GM12891 (cell line): Measurements from ENCODE around the gene ARHGEF11.

ENCODE experiments used
- DNase-seq: peaks from one replicate; pipeline ENCODE4 v3.0.0; 2011; ENCODE audit warnings: low spot score; ENCODE audit not compliant: insufficient read length
- FAIRE-seq: peaks from 2 replicates; lab custom pipeline; 2011; peaks lifted over from hg19 to GRCh38; lab: Jason Lieb, UNC
- PAX5 ChIP-seq: IDR thresholded peaks from 2 replicates; pipeline ENCODE4 v1.6.1; 2011; ENCODE audit warnings: low read length, moderate library complexity, mild to moderate bottlenecking; ENCODE audit not compliant: insufficient read depth, severe bottlenecking
- POLR2A ChIP-seq: IDR thresholded peaks from 2 replicates; pipeline ENCODE4 v1.6.1; 2011; ENCODE audit warnings: low read depth, low read length, control low read depth
- POLR2AphosphoS5 ChIP-seq: IDR thresholded peaks from 2 replicates; pipeline ENCODE4 v1.6.1; 2011; ENCODE audit warnings: low read depth, low read length, control low read depth
- POU2F2 ChIP-seq: IDR thresholded peaks from 2 replicates; pipeline ENCODE4 v1.6.1; 2011; ENCODE audit warnings: low read depth, mild to moderate bottlenecking, control low read depth, low read length, moderate library complexity
- SPI1 ChIP-seq: IDR thresholded peaks from 2 replicates; pipeline ENCODE4 v1.6.1; 2011; ENCODE audit warnings: low read depth, low read length, control low read depth
- TAF1 ChIP-seq: IDR thresholded peaks from 2 replicates; pipeline ENCODE4 v1.6.1; 2011; ENCODE audit warnings: low read depth, low read length, control low read depth

The ARHGEF11 gene

DNA sequence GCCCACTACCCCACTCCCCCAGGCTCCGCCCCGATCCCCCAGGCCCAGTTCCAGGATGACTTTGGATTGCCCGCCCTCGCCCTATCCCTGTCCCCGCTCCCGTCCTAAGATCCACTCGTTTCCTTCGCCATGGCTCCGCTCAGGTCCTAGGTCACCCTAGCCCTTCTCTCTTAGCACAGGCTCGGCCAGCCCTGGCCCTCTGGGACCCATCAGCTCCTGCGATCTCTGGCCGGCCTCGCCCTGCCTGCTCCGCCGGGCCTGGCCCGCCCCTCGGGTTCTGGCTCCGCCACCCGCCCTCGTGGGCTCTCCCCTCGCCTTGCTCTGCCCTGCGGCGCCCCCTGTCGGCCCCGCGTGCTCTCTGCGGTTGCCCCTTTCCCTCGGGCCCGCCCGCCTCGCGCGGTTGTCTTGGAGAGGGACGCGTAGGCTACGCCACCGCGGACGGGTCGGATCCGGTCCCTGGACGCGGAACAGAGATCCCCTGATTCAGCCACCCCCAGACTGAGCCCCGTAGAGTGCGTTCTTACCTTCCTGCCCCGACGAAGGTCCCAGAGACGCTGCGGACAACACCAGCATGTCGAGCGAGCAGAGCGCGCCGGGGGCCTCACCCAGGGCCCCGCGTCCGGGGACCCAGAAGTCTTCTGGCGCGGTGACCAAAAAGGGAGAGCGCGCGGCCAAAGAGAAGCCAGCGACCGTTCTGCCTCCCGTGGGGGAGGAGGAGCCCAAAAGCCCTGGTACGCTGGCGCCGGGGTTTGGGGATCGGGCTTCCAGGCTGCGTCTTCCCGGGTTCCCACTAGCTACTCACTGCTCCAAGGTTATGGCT, 125.1 kb downstream of the ARHGEF11 start, which contains the start of gene LRRC71:
LRRC71 (plus strand) TSS at position 400 of the 820 bp plus-strand sequence; CDS start at position 572, 172 bp downstream.
- TF ChIP-seq POU2F2: no peak
- TF ChIP-seq POLR2A: no peak
- no peak for TF ChIP-seq POLR2AphosphoS5
- TF ChIP-seq TAF1: no peak
- TF ChIP-seq SPI1: no peak
- TF ChIP-seq PAX5: no peak
- peak; percentile 80 for DNase-seq
- FAIRE-seq: no peak

DNA sequence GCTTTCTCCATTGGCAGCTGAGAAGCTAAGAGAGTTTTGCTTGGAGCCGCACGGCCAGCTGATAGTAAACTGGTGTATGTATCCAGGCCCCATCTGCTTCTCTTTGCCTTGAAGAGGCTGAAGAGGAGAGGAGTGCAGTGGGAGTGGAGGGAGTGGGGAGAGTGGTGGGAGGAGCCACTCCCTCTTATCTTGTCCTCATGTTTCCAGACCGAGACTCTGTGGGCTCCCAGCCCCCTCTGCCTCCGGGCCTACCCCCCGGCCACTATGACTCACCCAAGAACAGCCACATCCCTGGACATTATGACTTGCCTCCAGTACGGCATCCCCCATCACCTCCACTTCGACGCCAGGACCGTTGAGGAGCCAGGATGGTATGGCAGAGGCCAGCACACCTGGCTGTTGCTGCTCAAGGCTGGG, 131.1 kb downstream of the ARHGEF11 start:
- no peak for DNase-seq
- FAIRE-seq: no peak

DNA sequence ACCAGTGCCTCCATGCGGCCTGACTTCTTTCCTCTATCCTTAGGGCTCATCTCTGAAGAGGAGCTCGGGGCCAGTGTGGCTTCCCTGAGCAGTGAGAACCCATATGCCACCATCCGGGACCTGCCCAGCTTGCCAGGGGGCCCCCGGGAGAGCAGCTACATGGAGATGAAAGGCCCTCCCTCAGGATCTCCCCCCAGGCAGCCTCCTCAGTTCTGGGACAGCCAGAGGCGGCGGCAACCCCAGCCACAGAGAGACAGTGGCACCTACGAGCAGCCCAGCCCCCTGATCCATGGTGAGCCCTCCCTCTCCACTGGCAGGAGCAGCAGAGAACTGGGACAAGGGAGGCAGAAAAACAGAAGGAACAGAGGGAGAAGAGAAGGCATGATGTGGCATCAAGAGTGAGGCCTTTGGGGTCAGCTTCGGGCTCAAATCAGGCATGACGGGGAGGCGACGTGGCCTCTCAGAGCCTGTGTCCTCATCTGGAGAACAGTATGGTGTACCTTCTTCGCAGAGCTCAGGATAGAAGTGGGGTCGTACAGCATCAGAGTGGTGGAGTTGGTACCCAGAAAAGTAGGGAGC, 131.6 kb downstream of the ARHGEF11 start:
- FAIRE-seq (no peak), DNase-seq (no peak)
- no peak for TF ChIP-seq SPI1
- TF ChIP-seq POU2F2: no peak
- no peak for TF ChIP-seq POLR2AphosphoS5
- TF ChIP-seq POLR2A: no peak
- no peak for TF ChIP-seq TAF1
- TF ChIP-seq PAX5: no peak

More for the DNA sequence above, 131.1 kb downstream of the ARHGEF11 start:
- TF ChIP-seq POU2F2 (no peak), TAF1 (no peak), PAX5 (no peak)

DNA sequence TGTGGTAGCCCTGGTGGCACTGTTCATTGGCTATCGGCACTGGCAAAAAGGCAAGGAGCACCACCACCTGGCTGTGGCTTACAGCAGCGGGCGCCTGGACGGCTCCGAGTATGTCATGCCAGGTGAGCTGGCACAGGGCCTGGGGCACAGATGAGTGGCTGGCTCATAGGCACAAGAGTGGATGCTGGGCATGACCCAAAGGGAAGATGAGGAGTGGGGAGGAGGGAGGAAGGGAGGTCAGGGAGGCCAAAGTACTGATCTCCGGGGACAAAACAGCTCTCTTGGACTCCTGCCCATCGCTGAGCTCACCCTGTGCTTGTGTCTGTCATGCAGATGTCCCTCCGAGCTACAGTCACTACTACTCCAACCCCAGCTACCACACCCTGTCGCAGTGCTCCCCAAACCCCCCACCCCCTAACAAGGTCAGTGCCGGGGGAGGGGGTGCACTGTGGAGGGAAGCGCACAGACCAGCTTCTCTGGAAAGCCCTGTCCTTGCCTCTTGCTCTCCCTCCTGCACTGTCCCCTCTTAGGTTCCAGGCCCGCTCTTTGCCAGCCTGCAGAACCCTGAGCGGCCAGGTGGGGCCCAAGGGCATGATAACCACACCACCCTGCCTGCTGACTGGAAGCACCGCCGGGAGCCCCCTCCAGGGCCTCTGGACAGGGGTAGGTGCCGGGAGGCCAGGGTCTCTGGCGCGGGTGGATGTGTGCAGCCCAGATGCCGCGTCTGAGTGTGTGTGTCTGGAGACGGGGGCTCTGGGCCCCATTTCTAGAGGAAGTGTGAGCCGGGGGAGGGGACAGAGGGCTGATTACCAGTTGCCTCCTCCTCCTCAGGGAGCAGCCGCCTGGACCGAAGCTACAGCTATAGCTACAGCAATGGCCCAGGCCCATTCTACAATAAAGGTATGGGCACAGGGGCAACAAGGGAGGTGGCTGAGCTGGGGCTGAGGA, 132.4 kb downstream of the ARHGEF11 start:
- FAIRE-seq (no peak), DNase-seq (no peak)
- TF ChIP-seq TAF1 (no peak), POU2F2 (no peak), PAX5 (no peak), POLR2AphosphoS5 (no peak), SPI1 (no peak), POLR2A (no peak)

DNA sequence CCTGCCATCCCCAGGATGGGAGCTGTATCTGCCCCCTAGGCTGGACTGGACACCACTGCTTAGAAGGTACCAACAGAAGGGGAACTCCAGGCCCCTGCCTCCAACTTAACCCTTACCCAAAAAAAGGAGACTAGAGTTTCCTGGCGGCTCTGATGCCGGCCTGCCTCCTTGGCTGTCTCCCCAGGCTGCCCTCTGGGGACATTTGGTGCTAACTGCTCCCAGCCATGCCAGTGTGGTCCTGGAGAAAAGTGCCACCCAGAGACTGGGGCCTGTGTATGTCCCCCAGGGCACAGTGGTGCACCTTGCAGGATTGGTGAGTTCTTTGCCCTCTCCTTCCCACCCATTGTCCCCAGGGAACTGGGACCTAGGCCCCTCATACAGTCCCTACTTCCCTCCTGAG, 133.2 kb downstream of the ARHGEF11 start:
- TF ChIP-seq POU2F2 (no peak), POLR2A (no peak), SPI1 (no peak), POLR2AphosphoS5 (no peak)
- no peak for DNase-seq
- FAIRE-seq: no peak

DNA sequence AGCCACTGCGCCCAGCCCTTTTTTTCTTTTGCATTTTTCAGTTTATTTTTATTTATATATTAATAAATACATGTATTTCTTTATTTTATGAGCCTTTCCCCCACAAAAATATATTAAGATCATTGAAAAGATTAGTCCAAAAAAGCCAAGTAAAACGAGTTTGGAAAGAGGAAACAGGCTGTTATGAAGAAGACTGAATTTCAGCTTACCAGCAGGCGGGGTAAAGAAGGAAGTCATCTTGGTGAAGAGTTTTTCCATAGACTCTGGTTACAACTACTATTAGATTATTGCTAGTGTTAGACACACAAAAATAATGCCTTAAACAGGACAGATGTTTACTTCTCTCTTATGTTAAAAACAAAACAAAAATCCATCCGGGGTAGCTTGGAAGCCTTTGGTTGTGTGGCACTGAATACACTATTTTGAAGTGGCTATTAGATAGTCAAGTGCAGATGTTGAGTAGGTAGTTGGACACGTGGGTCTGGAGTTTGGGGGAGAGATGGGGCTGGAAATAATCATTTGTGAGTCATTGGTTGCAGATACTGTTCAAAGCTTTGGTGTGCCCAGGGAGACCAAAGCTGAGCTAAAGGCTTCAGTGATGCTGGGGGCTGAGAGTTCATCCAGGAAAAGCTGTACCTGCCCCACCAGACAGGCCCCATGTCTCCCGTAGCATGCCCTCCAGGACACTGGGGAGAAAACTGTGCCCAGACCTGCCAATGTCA, 133.8 kb downstream of the ARHGEF11 start:
- FAIRE-seq (no peak), DNase-seq (no peak)
- TF ChIP-seq SPI1: no peak

DNA sequence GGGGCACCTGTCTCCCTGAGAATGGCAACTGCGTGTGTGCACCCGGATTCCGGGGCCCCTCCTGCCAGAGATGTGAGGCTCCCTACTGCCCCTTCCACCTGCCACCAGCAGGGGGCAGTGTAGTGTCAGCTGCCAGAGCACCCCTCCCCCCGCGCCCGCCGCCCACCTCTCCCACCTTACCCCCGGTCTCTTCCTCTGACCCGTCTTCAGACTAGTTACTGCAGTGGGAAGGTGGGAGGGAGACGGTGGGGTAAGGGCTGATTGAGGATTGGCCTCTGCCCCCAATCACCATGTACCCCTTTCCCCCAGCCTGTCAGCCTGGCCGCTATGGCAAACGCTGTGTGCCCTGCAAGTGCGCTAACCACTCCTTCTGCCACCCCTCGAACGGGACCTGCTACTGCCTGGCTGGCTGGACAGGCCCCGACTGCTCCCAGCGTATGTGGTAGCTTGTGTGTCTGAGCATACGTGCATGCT, 135.2 kb downstream of the ARHGEF11 start:
- DNase-seq (peak; percentile 81), FAIRE-seq (peak; percentile 23)
- TF ChIP-seq SPI1 (no peak), POLR2AphosphoS5 (no peak), TAF1 (no peak), PAX5 (no peak), POU2F2 (no peak), POLR2A (no peak)

DNA sequence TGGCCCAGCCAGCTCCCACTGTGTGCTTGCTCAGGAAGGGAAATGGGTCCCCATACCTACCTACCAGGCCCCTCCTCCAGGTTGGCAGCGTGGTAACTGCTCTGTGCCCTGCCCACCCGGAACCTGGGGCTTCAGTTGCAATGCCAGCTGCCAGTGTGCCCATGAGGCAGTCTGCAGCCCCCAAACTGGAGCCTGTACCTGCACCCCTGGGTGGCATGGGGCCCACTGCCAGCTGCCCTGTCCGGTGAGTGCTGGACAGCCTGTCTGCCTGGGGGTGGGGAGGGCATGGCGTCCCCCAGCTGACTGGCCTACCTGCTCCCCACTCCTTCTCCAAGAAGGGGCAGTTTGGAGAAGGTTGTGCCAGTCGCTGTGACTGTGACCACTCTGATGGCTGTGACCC, 135.9 kb downstream of the ARHGEF11 start:
- no peak for FAIRE-seq
- DNase-seq: no peak
- no peak for TF ChIP-seq PAX5
- no peak for TF ChIP-seq SPI1
- TF ChIP-seq POLR2AphosphoS5: no peak
- TF ChIP-seq POU2F2: no peak

DNA sequence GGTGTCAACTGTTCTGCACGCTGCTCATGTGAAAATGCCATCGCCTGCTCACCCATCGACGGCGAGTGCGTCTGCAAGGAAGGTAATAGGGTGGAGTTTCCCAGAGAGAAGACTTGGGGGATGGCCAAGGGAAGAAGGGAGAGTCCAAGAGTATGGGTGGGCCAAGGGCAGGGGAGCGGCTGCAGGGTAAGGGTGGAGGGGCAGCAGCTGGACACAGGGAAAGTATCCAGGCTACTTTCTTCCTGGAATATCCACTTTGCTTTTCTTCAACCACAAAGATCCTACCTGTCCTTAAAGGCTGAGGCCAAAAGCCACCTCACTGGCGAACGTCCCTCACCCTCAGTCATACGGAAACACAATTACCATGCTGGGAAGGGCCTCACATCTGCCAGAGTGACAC, 136.6 kb downstream of the ARHGEF11 start:
- TF ChIP-seq POLR2AphosphoS5 (no peak), POU2F2 (no peak), TAF1 (no peak), PAX5 (no peak)
- FAIRE-seq (no peak), DNase-seq (no peak)
